ENCODE results near the gene C1QL1.

The C1QL1 gene

DNA sequence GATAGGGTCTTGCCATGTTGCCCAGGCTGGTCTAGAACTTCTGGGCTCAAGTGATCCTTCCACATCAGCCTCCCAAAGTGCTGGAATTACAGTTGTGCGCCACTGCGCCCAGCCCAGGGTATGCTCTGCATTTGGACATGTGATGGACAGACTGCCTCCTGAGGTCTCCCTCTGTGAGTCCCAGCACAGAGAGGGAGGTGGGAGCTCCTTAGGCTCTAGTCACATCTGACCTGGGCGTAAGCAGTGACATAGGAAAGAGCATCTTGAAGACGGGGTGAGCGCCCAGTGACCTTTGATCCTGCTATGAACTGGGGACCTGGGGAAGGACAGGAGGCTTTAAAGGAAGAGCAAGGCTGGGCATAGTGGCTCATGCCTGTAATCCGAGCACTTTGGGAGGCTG, 50.6 kb downstream of the C1QL1 start:
- DNase-seq (ENCODE audit: low spot score), result no peak
- TF ChIP-seq, protein P1, sequence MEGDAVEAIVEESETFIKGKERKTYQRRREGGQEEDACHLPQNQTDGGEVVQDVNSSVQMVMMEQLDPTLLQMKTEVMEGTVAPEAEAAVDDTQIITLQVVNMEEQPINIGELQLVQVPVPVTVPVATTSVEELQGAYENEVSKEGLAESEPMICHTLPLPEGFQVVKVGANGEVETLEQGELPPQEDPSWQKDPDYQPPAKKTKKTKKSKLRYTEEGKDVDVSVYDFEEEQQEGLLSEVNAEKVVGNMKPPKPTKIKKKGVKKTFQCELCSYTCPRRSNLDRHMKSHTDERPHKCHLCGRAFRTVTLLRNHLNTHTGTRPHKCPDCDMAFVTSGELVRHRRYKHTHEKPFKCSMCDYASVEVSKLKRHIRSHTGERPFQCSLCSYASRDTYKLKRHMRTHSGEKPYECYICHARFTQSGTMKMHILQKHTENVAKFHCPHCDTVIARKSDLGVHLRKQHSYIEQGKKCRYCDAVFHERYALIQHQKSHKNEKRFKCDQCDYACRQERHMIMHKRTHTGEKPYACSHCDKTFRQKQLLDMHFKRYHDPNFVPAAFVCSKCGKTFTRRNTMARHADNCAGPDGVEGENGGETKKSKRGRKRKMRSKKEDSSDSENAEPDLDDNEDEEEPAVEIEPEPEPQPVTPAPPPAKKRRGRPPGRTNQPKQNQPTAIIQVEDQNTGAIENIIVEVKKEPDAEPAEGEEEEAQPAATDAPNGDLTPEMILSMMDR (IDR thresholded peaks at IDR 0.05; ENCODE audit: borderline replicate concordance, control extremely low read depth, extremely low read depth, insufficient read depth, missing control alignments), result no peak
- in situ Hi-C loops (cut with MboI; ENCODE audit: low sequenced_read_pairs, unreplicated experiment), result loop anchor here (10.0 kb wide), 1 partner anchor 187 kb away; no protein-coding TSS in a partner anchor

DNA sequence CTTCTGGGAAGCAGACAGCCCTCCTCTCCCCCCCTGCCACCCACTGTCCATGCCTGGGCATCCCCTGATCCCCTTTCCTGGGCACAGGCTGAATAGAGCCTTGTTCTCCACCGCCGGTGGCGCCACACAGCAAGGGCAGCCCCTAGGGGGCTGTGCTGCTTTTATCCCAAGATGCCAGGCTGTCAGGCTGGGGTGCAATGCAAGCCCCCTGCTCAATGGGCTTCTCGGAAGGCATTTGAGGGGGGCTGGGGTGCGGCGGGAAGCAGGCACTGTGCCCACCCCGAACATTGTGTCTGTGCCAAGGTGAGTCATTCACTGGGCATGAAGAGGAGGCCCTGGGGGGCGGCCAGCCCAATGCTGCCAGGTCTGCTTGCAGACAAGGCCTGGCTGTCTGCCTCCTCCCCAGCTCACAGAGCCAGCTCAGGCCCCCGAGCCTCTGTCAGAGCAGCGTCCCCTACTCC, 51.3 kb downstream of the C1QL1 start:
- no peak for DNase-seq (ENCODE audit: low spot score)
- in situ Hi-C loops (cut with MboI; ENCODE audit: low sequenced_read_pairs, unreplicated experiment), result loop anchor here (10.0 kb wide), 1 partner anchor 188 kb away; no protein-coding TSS in a partner anchor
- TF ChIP-seq, protein P1 (IDR thresholded peaks at IDR 0.05; ENCODE audit: borderline replicate concordance, control extremely low read depth, extremely low read depth, insufficient read depth, missing control alignments), result no peak

DNA sequence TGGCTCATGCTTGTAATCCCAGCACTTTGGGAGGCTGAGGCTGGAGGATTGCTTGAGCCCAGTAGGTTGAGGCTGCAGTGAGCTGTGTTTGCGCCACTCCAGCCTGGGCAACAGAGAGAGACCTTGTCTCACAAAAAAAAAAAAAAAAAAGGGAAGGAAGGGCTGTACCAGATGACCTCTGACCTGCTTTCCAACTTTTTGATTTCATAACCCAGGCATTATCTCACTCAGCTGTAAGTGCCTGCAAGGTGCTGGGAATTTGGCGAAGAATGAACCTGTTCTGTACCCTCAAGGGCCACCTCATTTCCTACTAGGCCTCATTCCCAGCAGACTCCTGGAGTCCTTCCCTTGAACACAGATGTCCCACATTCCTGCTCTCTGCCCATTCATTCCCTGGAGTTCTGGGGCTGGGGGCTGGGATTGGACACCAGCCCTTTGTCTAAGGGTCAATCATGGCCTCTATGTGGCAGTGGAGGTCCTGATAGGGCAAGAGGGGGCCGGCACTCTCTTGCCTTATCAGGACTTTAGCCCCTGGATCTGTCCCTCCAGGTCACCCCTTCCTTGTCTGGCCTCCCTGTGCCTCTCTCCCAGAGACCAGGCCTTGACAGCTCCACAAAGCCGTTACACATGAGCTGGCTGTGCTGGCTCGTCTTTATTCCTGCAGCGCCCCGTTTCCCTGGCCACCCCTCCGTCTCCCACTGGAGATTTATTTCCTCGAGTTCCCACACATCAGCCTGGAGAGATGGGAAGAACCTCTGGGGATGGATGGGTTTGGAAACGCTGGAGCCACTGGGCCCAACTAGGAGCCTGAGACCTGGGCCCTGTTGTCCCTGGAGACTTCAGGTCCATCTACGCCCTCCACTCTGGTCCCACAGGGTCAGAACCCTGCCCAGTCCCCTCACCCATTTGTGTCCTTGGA, 52.0 kb downstream of the C1QL1 start:
- in situ Hi-C loops (cut with MboI; ENCODE audit: low sequenced_read_pairs, unreplicated experiment), result loop anchor here (10.0 kb wide), 1 partner anchor 189 kb away; no protein-coding TSS in a partner anchor
- DNase-seq (ENCODE audit: low spot score), result no peak
- TF ChIP-seq, protein P1 (IDR thresholded peaks at IDR 0.05; ENCODE audit: borderline replicate concordance, control extremely low read depth, extremely low read depth, insufficient read depth, missing control alignments), result no peak

DNA sequence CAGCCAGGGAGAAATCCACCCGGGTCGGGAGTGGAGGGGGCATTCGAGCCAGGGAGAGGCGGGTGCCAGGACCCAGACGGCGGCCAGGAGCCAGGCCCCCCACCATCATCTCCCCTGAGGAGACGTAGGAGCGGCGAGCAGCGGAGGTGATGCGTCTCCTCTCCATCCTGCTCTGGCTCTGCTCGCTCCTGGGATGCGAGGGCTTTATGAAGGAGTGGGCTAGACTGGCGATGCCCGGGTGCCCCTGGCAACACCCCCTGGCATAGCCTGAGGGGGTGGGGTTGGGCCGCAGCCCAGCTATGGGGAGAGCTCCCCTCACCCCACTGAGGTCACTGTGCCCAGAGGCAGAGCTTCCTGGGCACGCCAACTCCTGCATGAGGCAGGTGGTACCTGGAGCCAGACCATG, 52.8 kb downstream of the C1QL1 start, which contains the start of gene GFAP:
GFAP (minus strand) TSS at position 180 of the 406 bp plus-strand sequence; CDS start at position 166, 14 bp downstream.
- DNase-seq (ENCODE audit: low spot score), result no peak
- in situ Hi-C loops (cut with MboI; ENCODE audit: low sequenced_read_pairs, unreplicated experiment), result loop anchor here (10.0 kb wide), 1 partner anchor 189 kb away; no protein-coding TSS in a partner anchor
- TF ChIP-seq, protein P1 (IDR thresholded peaks at IDR 0.05; ENCODE audit: borderline replicate concordance, control extremely low read depth, extremely low read depth, insufficient read depth, missing control alignments), result no peak

DNA sequence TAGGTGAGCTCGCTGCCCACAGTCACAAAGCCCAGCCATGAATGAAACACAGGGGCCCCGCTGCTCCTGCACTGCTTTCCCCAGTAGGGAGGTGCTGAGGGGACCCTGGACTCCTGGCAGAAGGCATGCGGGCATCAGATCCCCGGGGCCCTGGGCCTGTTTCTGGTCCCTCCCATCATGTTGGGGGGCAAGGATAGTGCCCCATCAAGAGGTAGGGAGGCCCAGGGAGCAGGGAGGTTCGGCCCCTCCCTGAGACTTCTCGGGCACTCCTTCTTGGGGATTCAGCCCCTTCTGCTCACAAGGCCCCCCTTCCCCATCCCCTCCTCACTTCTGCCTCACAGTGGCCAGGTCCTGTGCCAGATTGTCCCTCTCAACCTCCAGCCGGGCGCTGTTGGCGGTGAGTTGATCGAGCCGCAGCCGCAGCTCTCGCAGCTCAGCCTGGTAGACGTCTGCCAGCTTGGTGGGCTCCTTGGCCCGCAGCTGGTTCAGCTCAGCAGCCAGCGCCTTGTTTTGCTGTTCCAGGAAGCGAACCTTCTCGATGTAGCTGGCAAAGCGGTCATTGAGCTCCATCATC, 53.3 kb downstream of the C1QL1 start:
- TF ChIP-seq, protein P1 (IDR thresholded peaks at IDR 0.05; ENCODE audit: borderline replicate concordance, control extremely low read depth, extremely low read depth, insufficient read depth, missing control alignments), result no peak
- no peak for DNase-seq (ENCODE audit: low spot score)
- in situ Hi-C loops (cut with MboI; ENCODE audit: low sequenced_read_pairs, unreplicated experiment), result loop anchor here (10.0 kb wide), 1 partner anchor 190 kb away; no protein-coding TSS in a partner anchor

DNA sequence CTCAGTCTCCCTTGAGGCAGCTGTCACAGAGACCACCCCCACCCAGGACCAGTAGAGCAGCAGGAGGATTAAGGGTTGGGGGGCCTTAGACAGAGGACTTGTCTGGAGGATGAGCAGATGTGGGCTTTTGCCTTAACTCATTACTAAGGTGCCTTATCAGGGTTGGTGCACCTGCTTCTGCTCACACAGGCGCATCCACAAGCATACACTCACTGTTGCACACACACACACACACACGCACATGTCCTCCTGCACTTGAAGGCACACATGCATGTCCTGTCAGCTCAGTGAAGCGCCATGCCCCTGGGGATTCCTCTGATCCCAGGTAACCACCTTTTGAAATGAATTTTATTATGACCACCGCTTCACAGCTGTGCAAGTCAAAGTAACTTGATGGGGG, 54.0 kb downstream of the C1QL1 start:
- TF ChIP-seq, protein P1 (IDR thresholded peaks at IDR 0.05; ENCODE audit: borderline replicate concordance, control extremely low read depth, extremely low read depth, insufficient read depth, missing control alignments), result no peak
- peak; percentile 37 for DNase-seq (ENCODE audit: low spot score)
- in situ Hi-C loops (cut with MboI; ENCODE audit: low sequenced_read_pairs, unreplicated experiment), result loop anchor here (10.0 kb wide), 1 partner anchor 191 kb away; no protein-coding TSS in a partner anchor
